Measurements from ENCODE around the gene PSTPIP1.
A peak's percentile ranks its signal among the peaks of the same experiment; 100 is the strongest.

PSTPIP1 gene

GRCh38 chr15:76996076-76996525, 1.2 kb downstream of the PSTPIP1 start:
- peak overlapping the region; percentile 75 for H3K9ac ChIP-seq (ENCODE audit: low read depth, low read length, poor library complexity, severe bottlenecking)

GRCh38 chr15:76996526-76997401, 1.8 kb downstream of the PSTPIP1 start:
- H3K36me3 ChIP-seq (ENCODE audit: insufficient read depth, low read length) = no peaks in the 10 kb centered on the region
- TF ChIP-seq EZH2phosphoT487 (IDR thresholded peaks at IDR 0.05; ENCODE audit: borderline replicate concordance) (no peak), CTCF (conservative IDR thresholded peaks at IDR 0.05; ENCODE audit: low read length) (no peak)
- H3K9me2 ChIP-seq (replicated peaks; ENCODE audit: low read depth, low read length) = no peaks in the 10 kb centered on the region
- H3K27me3 ChIP-seq (ENCODE audit: insufficient read depth, low read length, poor library complexity, severe bottlenecking) = no peaks in the 10 kb centered on the region
- H2AFZ ChIP-seq (ENCODE audit: low read length) = no peak overlapping the region
- peak overlapping the region; percentile 81 for H3K4me3 ChIP-seq (ENCODE audit: low read length, poor library complexity, severe bottlenecking)
- H3K4me2 ChIP-seq (ENCODE audit: low read depth, low read length, poor library complexity, severe bottlenecking) = peak overlapping the region; percentile 84
- H3K4me1 ChIP-seq (ENCODE audit: insufficient read depth, low read length, poor library complexity, severe bottlenecking) = peaks cover 61% of the 10 kb centered on the region
- peaks cover 26% of the 10 kb centered on the region for H3K79me2 ChIP-seq (ENCODE audit: insufficient read depth, low read length)
- H3K9me3 ChIP-seq (ENCODE audit: insufficient read depth, low read depth, low read length) = no peaks in the 10 kb centered on the region
- no peaks in the 10 kb centered on the region for H4K20me1 ChIP-seq (ENCODE audit: insufficient read depth, low read length, poor library complexity, severe bottlenecking)
- peak overlapping the region; percentile 75 for H3K9ac ChIP-seq (ENCODE audit: low read depth, low read length, poor library complexity, severe bottlenecking)
- H3F3A ChIP-seq (ENCODE audit: low read depth) = no peaks in the 10 kb centered on the region

More at GRCh38 chr15:76996076-76996525, 1.2 kb downstream of the PSTPIP1 start:
- TF ChIP-seq CTCF (conservative IDR thresholded peaks at IDR 0.05; ENCODE audit: low read length) = no peak
- TF ChIP-seq EZH2phosphoT487 (IDR thresholded peaks at IDR 0.05; ENCODE audit: borderline replicate concordance) = no peak
- Histone ChIP-seq H3K27me3 (ENCODE audit: insufficient read depth, low read length, poor library complexity, severe bottlenecking) (no peaks in the 10 kb centered on the region), H3K4me1 (ENCODE audit: insufficient read depth, low read length, poor library complexity, severe bottlenecking) (peaks cover 61% of the 10 kb centered on the region), H3K9me3 (ENCODE audit: insufficient read depth, low read depth, low read length) (no peaks in the 10 kb centered on the region), H3K4me3 (ENCODE audit: low read length, poor library complexity, severe bottlenecking) (peak overlapping the region; percentile 81), H3K36me3 (ENCODE audit: insufficient read depth, low read length) (no peaks in the 10 kb centered on the region), H3F3A (ENCODE audit: low read depth) (no peaks in the 10 kb centered on the region), H3K9me2 (replicated peaks; ENCODE audit: low read depth, low read length) (no peaks in the 10 kb centered on the region), H2AFZ (ENCODE audit: low read length) (no peak overlapping the region), H4K20me1 (ENCODE audit: insufficient read depth, low read length, poor library complexity, severe bottlenecking) (no peaks in the 10 kb centered on the region), H3K4me2 (ENCODE audit: low read depth, low read length, poor library complexity, severe bottlenecking) (peak overlapping the region; percentile 84), H3K79me2 (ENCODE audit: insufficient read depth, low read length) (peaks cover 23% of the 10 kb centered on the region)

GRCh38 chr15:76998663-76999285, 3.8 kb downstream of the PSTPIP1 start:
- H3K9me3 ChIP-seq (ENCODE audit: insufficient read depth, low read depth, low read length) = no peaks in the 10 kb centered on the region
- no peak for TF ChIP-seq EZH2phosphoT487 (IDR thresholded peaks at IDR 0.05; ENCODE audit: borderline replicate concordance)
- TF ChIP-seq CTCF (conservative IDR thresholded peaks at IDR 0.05; ENCODE audit: low read length) = no peak
- no peak overlapping the region for H2AFZ ChIP-seq (ENCODE audit: low read length)
- H4K20me1 ChIP-seq (ENCODE audit: insufficient read depth, low read length, poor library complexity, severe bottlenecking) = no peaks in the 10 kb centered on the region
- peaks cover 29% of the 10 kb centered on the region for H3K79me2 ChIP-seq (ENCODE audit: insufficient read depth, low read length)
- no peaks in the 10 kb centered on the region for H3K36me3 ChIP-seq (ENCODE audit: insufficient read depth, low read length)
- H3K4me1 ChIP-seq (ENCODE audit: insufficient read depth, low read length, poor library complexity, severe bottlenecking) = peaks cover 69% of the 10 kb centered on the region
- H3K9ac ChIP-seq (ENCODE audit: low read depth, low read length, poor library complexity, severe bottlenecking) = no peak overlapping the region
- no peaks in the 10 kb centered on the region for H3K9me2 ChIP-seq (replicated peaks; ENCODE audit: low read depth, low read length)
- H3K4me2 ChIP-seq (ENCODE audit: low read depth, low read length, poor library complexity, severe bottlenecking) = peak overlapping the region; percentile 44
- no peaks in the 10 kb centered on the region for H3K27me3 ChIP-seq (ENCODE audit: insufficient read depth, low read length, poor library complexity, severe bottlenecking)
- H3F3A ChIP-seq (ENCODE audit: low read depth) = no peaks in the 10 kb centered on the region
- H3K4me3 ChIP-seq (ENCODE audit: low read length, poor library complexity, severe bottlenecking) = no peak overlapping the region
